H1 (cell line): ENCODE results near the gene OR6M1. TPM values are rescaled to one million over a fixed set of nuclear protein-coding genes. Genes with fewer than 3 reads are reported as not detected.

Experiments
- CTCF ChIA-PET: fragments of 300-600 bp; sonication (Branson Sonifier 250); formaldehyde crosslinking; loops from one replicate; lab custom pipeline; 2021; ENCODE audit not compliant: partially characterized antibody; lab: Charles Lee
- POLR2A ChIA-PET: fragments of 300-600 bp; sonication (Branson Sonifier 250); formaldehyde crosslinking; loops from one replicate; lab custom pipeline; 2021; ENCODE audit warnings: inconsistent platforms; ENCODE audit not compliant: partially characterized antibody; lab: Charles Lee
- DNase-seq, 2 experiments: peaks; one replicate each; pipeline versions ENCODE4 v3.0.0 to v3.0.0-alpha.2; 2010 to 2022; ENCODE audit warnings: low spot score in 2 of 2, low read depth in 1 of 2, mixed read lengths in 1 of 2
- FAIRE-seq: peaks from 2 replicates; lab custom pipeline; 2011; peaks lifted over from hg19 to GRCh38; lab: Jason Lieb, UNC
- H2AFZ ChIP-seq: 2 replicates; pipeline ENCODE4 v1.8.1; 2012; ENCODE audit warnings: low read length, inconsistent platforms
- H2AK5ac ChIP-seq: 2 replicates; pipeline ENCODE4 v1.6.1; 2013; ENCODE audit warnings: low read depth, low read length
- H2BK120ac ChIP-seq: replicated peaks from 2 replicates; pipeline ENCODE3; 2013; ENCODE audit warnings: low read depth, low read length, inconsistent platforms
- H2BK12ac ChIP-seq: 2 replicates; pipeline ENCODE4 v1.6.1; 2013; ENCODE audit warnings: low read depth, low read length
- H2BK15ac ChIP-seq: 2 replicates; pipeline ENCODE4 v1.6.1; 2013; ENCODE audit warnings: low read length
- H2BK20ac ChIP-seq: 2 replicates; pipeline ENCODE4 v1.6.1; 2013; ENCODE audit warnings: low read length
- H2BK5ac ChIP-seq: 2 replicates; pipeline ENCODE4 v1.6.1; 2013; ENCODE audit warnings: low read depth, low read length
- H3K14ac ChIP-seq: 2 replicates; pipeline ENCODE4 v1.6.1; 2013; ENCODE audit warnings: inconsistent platforms; ENCODE audit not compliant: insufficient read length
- H3K18ac ChIP-seq: 2 replicates; pipeline ENCODE4 v1.6.1; 2013; ENCODE audit warnings: low read length; ENCODE audit errors: extremely low read depth
- H3K23ac ChIP-seq: 2 replicates; pipeline ENCODE4 v1.6.1; 2013; ENCODE audit warnings: inconsistent platforms; ENCODE audit not compliant: insufficient read length
- H3K23me2 ChIP-seq: 2 replicates; pipeline ENCODE4 v1.6.1; 2013; ENCODE audit warnings: low read depth, low read length
- H3K27ac ChIP-seq: 2 replicates; pipeline ENCODE4 v1.6.1; 2011; ENCODE audit warnings: low read depth, low read length, inconsistent platforms
- H3K27me3 ChIP-seq, 4 experiments: replicated peaks in 1 of 4; 1 replicate in 1 of 4; 2 replicates in 3 of 4; pipeline versions ENCODE4 v1.6.1 to v1.8.1; 2011 to 2013; ENCODE audit warnings: low read length in 3 of 4, mild to moderate bottlenecking in 3 of 4, inconsistent platforms in 2 of 4, mixed read lengths in 2 of 4, moderate library complexity in 1 of 4; ENCODE audit not compliant: control insufficient read depth in 3 of 4, insufficient read depth in 3 of 4; ENCODE audit errors: extremely low read depth in 1 of 4
- H3K36me3 ChIP-seq, 4 experiments: 2 replicates each; pipeline versions ENCODE4 v1.6.1 to v1.8.1; 2011 to 2013; ENCODE audit warnings: mild to moderate bottlenecking in 4 of 4, low read length in 3 of 4, moderate library complexity in 2 of 4, control low read depth in 1 of 4, inconsistent platforms in 1 of 4; ENCODE audit not compliant: insufficient read depth in 4 of 4, control insufficient read depth in 2 of 4
- H3K4ac ChIP-seq: replicated peaks from 2 replicates; pipeline ENCODE3; 2013; ENCODE audit warnings: low read length, low read depth, mixed read lengths, inconsistent platforms; ENCODE audit not compliant: insufficient read length
- H3K4me1 ChIP-seq, 4 experiments: replicated peaks in 1 of 4; 1 replicate in 1 of 4; 2 replicates in 3 of 4; pipeline versions ENCODE4 v1.6.1 to v1.8.1; 2011 to 2013; ENCODE audit warnings: low read length in 3 of 4, inconsistent platforms in 2 of 4, mixed read lengths in 1 of 4; ENCODE audit not compliant: insufficient read depth in 4 of 4, control insufficient read depth in 3 of 4
- H3K4me2 ChIP-seq, 2 experiments: 2 replicates each; pipeline versions ENCODE4 v1.6.1 to v1.8.1; 2011 to 2013; ENCODE audit warnings: low read depth in 2 of 2, low read length in 2 of 2, control low read depth in 1 of 2, inconsistent platforms in 1 of 2, mild to moderate bottlenecking in 1 of 2; ENCODE audit not compliant: insufficient read depth in 1 of 2
- H3K4me3 ChIP-seq, 4 experiments: fragments of 200-600, 300-600 bp in 1 of 4; sonication (generic), shearing (Covaris generic), sonication (Bioruptor Twin) in 1 of 4; 2 replicates each; pipeline versions ENCODE4 v1.5.1 to v1.8.1; 2011 to 2016; ENCODE audit warnings: low read length in 4 of 4, low read depth in 3 of 4, control low read depth in 2 of 4, inconsistent platforms in 2 of 4, mild to moderate bottlenecking in 2 of 4, mixed read lengths in 1 of 4, moderate library complexity in 1 of 4; ENCODE audit not compliant: insufficient read depth in 2 of 4; ENCODE audit errors: extremely low read depth in 1 of 4
- H3K56ac ChIP-seq: replicated peaks from 2 replicates; pipeline ENCODE3; 2013; ENCODE audit warnings: low read depth, mild to moderate bottlenecking, mixed read lengths, low read length, inconsistent platforms; ENCODE audit not compliant: insufficient read length
- H3K79me1 ChIP-seq: 2 replicates; pipeline ENCODE4 v1.6.1; 2013; ENCODE audit warnings: low read depth, low read length, control low read depth
- H3K79me2 ChIP-seq, 2 experiments: 2 replicates each; pipeline versions ENCODE4 v1.6.1 to v1.8.1; 2012 to 2013; ENCODE audit warnings: low read length in 2 of 2, mild to moderate bottlenecking in 2 of 2, inconsistent platforms in 1 of 2; ENCODE audit not compliant: insufficient read depth in 2 of 2, control insufficient read depth in 1 of 2
- H3K9ac ChIP-seq, 4 experiments: replicated peaks in 1 of 4; 1 replicate in 1 of 4; 2 replicates in 3 of 4; pipeline versions ENCODE4 v1.6.1 to v1.8.1; 2011 to 2013; ENCODE audit warnings: low read depth in 3 of 4, low read length in 3 of 4, control low read depth in 2 of 4, mild to moderate bottlenecking in 2 of 4, moderate library complexity in 2 of 4, inconsistent platforms in 1 of 4; ENCODE audit errors: extremely low read depth in 1 of 4
- H3K9me3 ChIP-seq, 2 experiments: 2 replicates each; pipeline versions ENCODE4 v1.6.1 to v1.8.1; 2012 to 2013; ENCODE audit warnings: mild to moderate bottlenecking in 2 of 2, moderate library complexity in 2 of 2, control low read depth in 1 of 2, inconsistent platforms in 1 of 2, low read depth in 1 of 2, low read length in 1 of 2, mixed read lengths in 1 of 2; ENCODE audit not compliant: insufficient read depth in 2 of 2
- H4K20me1 ChIP-seq, 2 experiments: replicated peaks in 1 of 2; 2 replicates each; pipeline versions ENCODE3 to v1.8.1; 2011 to 2013; ENCODE audit warnings: inconsistent platforms in 2 of 2, low read length in 2 of 2, mild to moderate bottlenecking in 1 of 2; ENCODE audit not compliant: insufficient read depth in 2 of 2, control insufficient read depth in 1 of 2
- H4K5ac ChIP-seq: 2 replicates; pipeline ENCODE4 v1.6.1; 2013; ENCODE audit warnings: low read length, low read depth, mixed read lengths, inconsistent platforms; ENCODE audit not compliant: insufficient read length
- H4K8ac ChIP-seq: 2 replicates; pipeline ENCODE4 v1.8.0; 2013; ENCODE audit warnings: mild to moderate bottlenecking, moderate library complexity, low read length, inconsistent platforms; ENCODE audit not compliant: insufficient read depth; ENCODE audit errors: extremely low read depth
- H4K91ac ChIP-seq: replicated peaks from 2 replicates; pipeline ENCODE3; 2013; ENCODE audit warnings: low read length, mixed read lengths, inconsistent platforms; ENCODE audit not compliant: insufficient read length
- POLR2AphosphoS5 ChIP-seq: IDR thresholded peaks from 2 replicates; pipeline ENCODE4 v1.6.1; 2011; ENCODE audit warnings: low read depth, low read length
- WGBS, 2 experiments: shearing (Covaris generic) in 1 of 2; methylation state at CpG; one replicate each; pipeline versions ENCODE4 v1.1.6 to v1.1.7; 2013 to 2015; ENCODE audit warnings: low lambda C conversion rate in 2 of 2, mixed read lengths in 2 of 2, inconsistent platforms in 1 of 2, low coverage in 1 of 2, missing lambda C conversion rate in 1 of 2; ENCODE audit not compliant: insufficient replicate concordance in 2 of 2, insufficient coverage in 1 of 2, insufficient read length in 1 of 2; ENCODE audit errors: extremely low coverage in 1 of 2, missing lambda C conversion rate in 1 of 2; 5-methylcytosine and 5-hydroxymethylcytosine counted together
- polyA plus RNA-seq, 7 experiments: library from polyadenylated mRNA; depleted of rRNA in 3 of 7; stranded (reverse) in 5 of 7; unstranded in 2 of 7; fragments of >200 nt in 5 of 7; fragments of 200-250 nt in 2 of 7; gene quantifications; 1 replicate in 5 of 7; 2 replicates in 1 of 7; 4 replicates in 1 of 7; pipeline versions ENCODE4 v1.2.1 to v1.2.3, GENCODE V29; 2011 to 2013; ENCODE audit warnings: missing spikeins in 2 of 7, mixed read lengths in 2 of 7
- total RNA-seq: library from RNA; stranded (reverse); fragmentation: NEBNext Ultra II Directional; extraction: Animal tissue kit (Norgen Biotek cat#: 25700); gene quantifications from 2 replicates; pipeline ENCODE4 v1.2.1, GENCODE V29; 2021

The OR6M1 gene
- total and polyA plus RNA-seq, 2 of the 8 experiments (the other 6 are each of a cell fraction or from before 2014, with no cell fraction given) = not detected

DNA sequence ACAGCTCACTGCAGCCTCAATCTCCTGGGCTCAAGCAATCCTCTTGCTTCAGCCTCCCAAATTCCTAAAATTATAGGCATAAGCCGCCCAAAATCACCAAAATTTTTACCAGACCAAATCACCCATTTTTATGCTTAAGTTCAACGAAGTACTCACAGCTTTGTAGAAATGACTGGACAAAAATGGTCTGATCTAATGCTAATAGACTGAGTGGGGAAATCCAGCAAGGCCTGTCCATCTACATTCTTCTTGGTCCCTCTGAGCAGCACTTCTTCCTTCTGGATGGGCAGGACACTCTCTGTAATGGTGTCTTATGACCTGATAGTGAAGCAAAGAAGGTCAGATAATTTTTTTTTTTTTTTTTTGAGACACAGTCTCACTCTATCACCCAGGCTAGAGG is 33.1 kb downstream of the OR6M1 start:
- H2BK15ac ChIP-seq = no peak overlapping the region
- no peak overlapping the region for H4K8ac ChIP-seq
- H3K36me3 ChIP-seq = no peaks in the 10 kb centered on the region
- H4K5ac ChIP-seq = peak overlapping the region; percentile 5
- no peak overlapping the region for H3K4me3 ChIP-seq
- H2BK12ac ChIP-seq = no peak overlapping the region
- H3K18ac ChIP-seq = no peak overlapping the region
- POLR2A ChIA-PET = interaction anchor here (1.2 kb wide), 1 partner anchor 17 kb away, joined by 3 read pairs; no protein-coding TSS in a partner anchor
- H3K4ac ChIP-seq = no peak overlapping the region
- no peak overlapping the region for H3K27ac ChIP-seq
- H2AK5ac ChIP-seq = no peak overlapping the region
- no peaks in the 10 kb centered on the region for H3K79me1 ChIP-seq
- peak overlapping the region; percentile 75 for H2BK120ac ChIP-seq
- H2BK20ac ChIP-seq = no peak overlapping the region; the same call in 1 of the 2 replicates
- H3K79me2 ChIP-seq = no peaks in the 10 kb centered on the region
- CTCF ChIA-PET = interaction anchor here (0.7 to 1.8 kb wide), 6 partner anchors 16 to 178 kb away, joined by 3 to 9 read pairs (median 4); no protein-coding TSS in a partner anchor
- no peaks in the 10 kb centered on the region for H3K27me3 ChIP-seq
- no peak overlapping the region for H3K23ac ChIP-seq
- H3K23me2 ChIP-seq = no peaks in the 10 kb centered on the region
- H2BK5ac ChIP-seq = no peak overlapping the region; the same call in 1 of the 2 replicates
- no peak overlapping the region for H2AFZ ChIP-seq
- no peak overlapping the region for H3K56ac ChIP-seq
- no peak overlapping the region for H3K4me2 ChIP-seq
- H3K4me1 ChIP-seq = peaks cover 0 to 30% (median 13%) of the 10 kb centered on the region in 4 experiments; a peak in 6 of 7 replicates
- no peak overlapping the region for H3K9ac ChIP-seq
- no peak overlapping the region for H3K14ac ChIP-seq
- H4K20me1 ChIP-seq = no peaks in the 10 kb centered on the region
- TF ChIP-seq POLR2AphosphoS5 = no peak
- no peaks in the 10 kb centered on the region for H3K9me3 ChIP-seq
- DNase-seq (no peak), FAIRE-seq (peak; percentile 13)
- H4K91ac ChIP-seq = peak overlapping the region; percentile 84
- WGBS, 2 experiments = 84% methylated on average over 2 of the region's 2 CpGs; no CpG with 5 or more reads in 1 of the 2 experiments
